GM11168 (cell line): ENCODE measurements around the gene UQCRQ.

ENCODE experiments used
- in situ Hi-C: fragments of 300-500 bp; cut with MboI; formaldehyde crosslinking; loops from one replicate; pipeline ENCODE4 v1.12.0; 2022; ENCODE audit warnings: low sequenced_read_pairs; ENCODE audit not compliant: unreplicated experiment

UQCRQ gene

DNA sequence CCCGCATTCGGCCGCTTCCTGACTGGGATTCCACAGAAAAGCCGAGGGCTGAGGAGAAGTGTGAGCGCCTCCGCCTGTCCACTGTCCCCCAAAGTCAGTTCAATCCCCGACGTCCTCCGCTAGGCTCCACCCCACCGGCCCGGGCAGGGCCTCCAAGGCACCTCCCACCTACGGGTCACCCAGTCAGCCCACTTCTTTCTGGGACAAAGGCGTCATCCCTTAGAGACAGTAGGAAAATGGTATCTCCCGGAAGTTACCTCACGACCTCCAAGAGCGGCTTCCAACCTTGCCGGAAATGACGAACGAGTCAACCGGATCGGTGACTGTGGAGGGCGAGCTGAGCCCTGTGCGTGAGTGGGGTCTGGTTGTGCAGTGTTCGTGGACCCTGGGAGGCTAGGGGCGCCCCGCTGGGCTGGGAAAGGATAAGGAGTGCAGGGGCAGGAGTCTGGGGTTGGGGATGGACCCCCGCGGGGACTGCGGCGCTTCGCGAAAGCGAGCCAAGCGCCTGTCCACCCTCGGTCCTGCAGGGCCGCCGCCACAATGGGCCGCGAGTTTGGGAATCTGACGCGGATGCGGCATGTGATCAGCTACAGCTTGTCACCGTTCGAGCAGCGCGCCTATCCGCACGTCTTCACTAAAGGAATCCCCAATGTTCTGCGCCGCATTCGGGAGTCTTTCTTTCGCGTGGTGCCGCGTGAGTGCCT is at the start of gene UQCRQ, which contains the start of gene GDF9:
Gene UQCRQ (plus strand): TSS at position 301 of the 704 bp plus-strand sequence. CDS start 240 bp downstream, at position 541.
Gene GDF9 (minus strand): TSS at position 128 of the 704 bp plus-strand sequence. CDS start 1,936 bp downstream, outside the sequence.
- in situ Hi-C loops: no loop called here

DNA sequence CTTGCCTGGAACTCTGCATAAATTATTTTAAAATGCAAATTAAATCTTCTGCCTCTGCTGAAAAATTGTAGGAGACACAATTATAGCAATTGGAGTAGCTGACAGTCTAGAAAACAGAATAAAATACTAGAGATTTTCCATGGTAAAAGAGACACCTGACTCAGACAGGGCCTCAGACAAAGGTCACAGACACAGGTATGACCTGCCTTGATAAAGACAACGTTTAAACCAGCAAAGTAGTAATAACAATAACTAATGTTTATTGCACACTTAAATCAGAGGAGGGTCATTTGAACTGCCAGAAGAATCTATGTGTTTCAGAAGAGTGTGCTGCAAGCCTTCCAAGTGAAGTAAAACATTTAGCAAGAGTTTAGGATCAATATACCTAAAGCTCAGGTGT is 49.4 kb upstream of the UQCRQ start:
- in situ Hi-C loops: loop anchor here (10.0 kb wide), 1 partner anchor 292 kb away; no protein-coding TSS in a partner anchor

DNA sequence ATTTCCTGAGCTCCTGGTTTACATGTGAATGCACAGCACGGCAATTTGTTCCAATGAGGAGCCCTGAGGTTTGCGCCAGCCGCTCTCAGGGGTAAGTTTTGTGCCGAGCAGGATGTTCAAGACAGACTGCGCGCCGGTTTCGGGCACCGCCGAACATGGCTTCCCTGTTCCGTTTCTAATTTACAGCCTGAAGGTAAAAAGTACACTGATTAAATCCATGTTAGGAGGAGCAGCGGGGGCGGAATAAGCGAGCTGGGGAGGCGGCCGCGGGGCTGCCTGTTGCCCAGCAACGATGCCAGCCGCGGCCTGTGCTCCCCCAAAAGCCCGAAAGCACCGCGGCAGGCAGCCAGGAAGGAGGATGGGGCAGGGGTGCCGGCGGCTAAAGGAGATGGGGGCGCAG is 47.0 kb upstream of the UQCRQ start:
- in situ Hi-C loops: loop anchor here (10.0 kb wide), 1 partner anchor 295 kb away; no protein-coding TSS in a partner anchor

DNA sequence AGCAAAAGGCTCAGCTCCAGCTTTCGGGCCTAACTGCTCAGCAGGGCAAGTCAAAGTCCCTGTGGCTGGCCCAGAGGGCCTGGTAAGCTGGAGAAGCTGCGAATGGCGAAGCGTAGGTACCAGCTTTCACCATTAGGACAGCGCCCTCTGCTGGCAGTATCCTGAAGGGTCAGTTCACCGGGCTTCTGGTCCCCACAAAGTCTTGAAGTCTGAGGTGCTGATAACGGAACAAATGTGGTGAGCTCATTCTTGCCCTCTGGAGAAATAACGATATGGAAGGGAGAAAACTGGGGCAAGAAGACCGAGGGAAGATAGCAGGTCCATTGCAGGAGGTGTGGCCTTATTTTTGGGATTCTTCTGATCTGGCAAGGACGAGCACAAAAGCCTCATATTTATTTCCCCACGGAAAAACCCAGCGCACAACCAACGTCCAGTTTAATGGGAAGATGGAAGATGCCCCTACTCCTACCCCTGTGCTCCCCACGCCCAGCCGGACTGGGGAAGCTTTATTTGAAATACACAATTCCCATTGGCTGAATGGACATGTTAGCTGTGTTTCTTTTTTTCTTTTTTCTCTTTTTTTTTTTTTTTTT is 46.2 kb upstream of the UQCRQ start:
- in situ Hi-C loops: loop anchor here (10.0 kb wide), 1 partner anchor 435 kb away; no protein-coding TSS in a partner anchor

DNA sequence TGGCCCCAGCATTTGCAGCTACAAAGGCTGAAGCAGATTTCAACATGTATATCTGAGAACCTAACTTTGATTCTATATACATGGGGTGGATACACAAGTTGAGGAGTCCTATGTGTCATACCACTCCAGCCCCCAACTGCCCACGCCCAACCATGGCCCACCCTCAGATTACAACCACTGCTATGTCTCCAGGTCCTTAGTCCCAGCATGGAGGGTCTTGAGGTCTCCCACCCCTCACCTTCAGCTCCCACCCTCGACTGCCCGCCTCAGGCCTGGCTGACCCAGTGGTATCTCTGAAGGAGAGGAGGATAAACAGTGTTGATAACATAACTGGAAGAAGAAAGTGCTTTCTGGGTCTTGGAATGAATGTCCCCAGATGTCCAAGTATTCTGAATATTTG is 45.1 kb upstream of the UQCRQ start:
- in situ Hi-C loops: loop anchor here (10.0 kb wide), 1 partner anchor 437 kb away; no protein-coding TSS in a partner anchor

DNA sequence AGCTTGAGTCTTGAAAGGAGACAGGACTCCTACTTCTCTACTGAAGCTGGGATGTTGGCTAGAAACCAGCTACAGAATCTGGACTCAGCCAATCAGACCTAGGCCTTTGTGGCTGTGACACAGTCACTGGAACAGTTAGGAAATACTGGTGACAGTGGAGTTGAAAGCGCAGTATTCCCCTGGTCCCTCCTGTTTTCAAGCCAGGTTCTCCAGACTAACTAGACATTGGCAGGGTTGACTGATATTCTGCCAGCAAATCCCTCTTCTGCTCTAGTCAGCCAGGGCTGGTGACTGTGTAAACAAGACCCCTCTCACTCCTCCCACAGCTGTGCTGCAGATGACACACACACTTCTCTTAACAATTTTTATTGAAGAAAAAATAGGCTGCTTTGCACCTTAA is 44.7 kb upstream of the UQCRQ start:
- in situ Hi-C loops: loop anchor here (10.0 kb wide), 1 partner anchor 437 kb away; no protein-coding TSS in a partner anchor

DNA sequence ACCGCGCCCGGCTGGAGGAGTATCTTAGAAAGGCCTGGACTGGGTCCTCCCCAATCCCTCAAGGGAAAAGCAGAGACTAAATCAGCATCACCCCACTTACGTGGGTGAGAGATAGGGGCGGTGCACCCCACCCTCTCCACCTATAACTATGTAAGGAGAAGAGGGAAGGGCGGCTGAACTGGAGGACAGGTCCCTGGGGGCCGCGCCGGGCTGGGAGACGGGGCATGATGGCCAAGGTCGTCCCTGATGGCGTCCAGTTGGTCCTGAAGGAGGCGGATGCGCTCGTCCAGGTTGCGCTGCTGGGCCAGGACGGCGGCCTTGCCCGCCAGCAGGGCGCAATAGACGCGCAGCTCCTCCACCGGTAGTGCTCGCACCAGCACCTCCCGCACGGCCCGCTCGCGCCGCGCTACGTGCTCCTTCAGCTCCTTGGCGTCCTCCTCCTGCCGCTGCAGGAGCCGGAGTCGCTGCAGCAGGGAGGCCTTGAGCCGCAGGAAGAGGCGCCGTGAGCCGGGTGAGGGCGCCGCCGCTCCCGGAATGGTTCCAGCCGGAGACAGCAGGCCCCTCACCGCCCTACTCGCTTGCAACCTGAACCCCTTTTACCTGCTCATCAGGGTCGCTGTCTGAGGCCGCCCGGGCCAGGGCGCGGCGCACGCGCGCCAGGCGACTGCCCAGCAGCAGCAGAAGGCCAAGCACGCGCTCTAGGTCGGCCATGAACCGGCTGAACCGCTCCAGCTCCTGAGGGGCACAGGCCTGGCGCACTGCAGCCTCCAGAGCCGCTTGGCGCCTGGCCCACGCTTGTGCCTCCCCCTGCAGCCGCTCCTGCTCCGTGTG is 43.6 kb upstream of the UQCRQ start:
- in situ Hi-C loops: loop anchor here (10.0 kb wide), 1 partner anchor 438 kb away; no protein-coding TSS in a partner anchor

DNA sequence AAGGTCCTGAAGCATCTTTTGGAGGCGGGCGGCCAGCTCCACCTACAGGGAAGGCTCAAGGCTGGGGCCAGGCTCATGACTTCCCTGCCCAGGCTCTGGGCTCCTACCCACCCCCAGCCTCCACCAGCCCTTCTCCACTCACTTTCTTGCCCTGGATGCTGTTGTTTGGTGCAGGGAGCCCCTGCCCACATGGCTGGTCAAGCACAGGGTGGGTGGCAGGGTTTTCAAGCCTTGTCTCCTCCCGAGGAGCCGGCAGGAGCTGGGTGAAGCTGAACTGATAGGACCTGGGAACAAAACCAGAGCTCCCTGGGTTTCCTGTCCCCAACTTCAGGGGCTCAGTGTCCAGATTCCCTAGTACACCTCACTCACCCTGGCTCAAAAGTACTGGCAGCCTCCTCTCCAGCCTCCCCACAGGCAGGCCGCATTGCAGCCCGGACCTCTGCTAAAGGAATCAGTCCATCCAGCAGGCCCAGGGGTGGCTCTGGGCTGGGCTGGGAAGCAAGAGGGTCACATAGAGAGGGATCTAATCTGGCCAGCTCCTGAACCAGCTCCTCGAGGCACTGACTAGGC is 42.9 kb upstream of the UQCRQ start:
- in situ Hi-C loops: loop anchor here (10.0 kb wide), 1 partner anchor 439 kb away; no protein-coding TSS in a partner anchor

DNA sequence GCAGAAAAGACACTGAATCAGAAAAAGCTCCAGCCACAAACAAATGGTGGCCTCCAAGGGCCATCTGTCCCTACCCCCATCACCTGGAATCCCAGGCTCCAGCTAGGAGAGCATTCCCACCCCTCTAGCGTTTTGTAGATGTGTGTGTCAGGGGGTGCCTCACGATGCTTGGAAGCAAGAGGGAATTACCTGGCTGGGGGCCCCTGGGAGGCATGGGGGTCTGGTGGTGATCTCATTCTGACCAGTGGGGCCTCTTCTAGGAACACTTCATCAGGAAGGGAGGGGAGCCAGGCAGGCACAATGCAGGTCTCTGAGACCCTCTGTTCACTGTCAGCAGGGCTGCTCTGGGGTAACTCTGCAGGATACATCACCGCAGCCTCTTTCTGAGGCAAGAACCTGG is 42.0 kb upstream of the UQCRQ start:
- in situ Hi-C loops: loop anchor here (10.0 kb wide), 1 partner anchor 440 kb away; no protein-coding TSS in a partner anchor

DNA sequence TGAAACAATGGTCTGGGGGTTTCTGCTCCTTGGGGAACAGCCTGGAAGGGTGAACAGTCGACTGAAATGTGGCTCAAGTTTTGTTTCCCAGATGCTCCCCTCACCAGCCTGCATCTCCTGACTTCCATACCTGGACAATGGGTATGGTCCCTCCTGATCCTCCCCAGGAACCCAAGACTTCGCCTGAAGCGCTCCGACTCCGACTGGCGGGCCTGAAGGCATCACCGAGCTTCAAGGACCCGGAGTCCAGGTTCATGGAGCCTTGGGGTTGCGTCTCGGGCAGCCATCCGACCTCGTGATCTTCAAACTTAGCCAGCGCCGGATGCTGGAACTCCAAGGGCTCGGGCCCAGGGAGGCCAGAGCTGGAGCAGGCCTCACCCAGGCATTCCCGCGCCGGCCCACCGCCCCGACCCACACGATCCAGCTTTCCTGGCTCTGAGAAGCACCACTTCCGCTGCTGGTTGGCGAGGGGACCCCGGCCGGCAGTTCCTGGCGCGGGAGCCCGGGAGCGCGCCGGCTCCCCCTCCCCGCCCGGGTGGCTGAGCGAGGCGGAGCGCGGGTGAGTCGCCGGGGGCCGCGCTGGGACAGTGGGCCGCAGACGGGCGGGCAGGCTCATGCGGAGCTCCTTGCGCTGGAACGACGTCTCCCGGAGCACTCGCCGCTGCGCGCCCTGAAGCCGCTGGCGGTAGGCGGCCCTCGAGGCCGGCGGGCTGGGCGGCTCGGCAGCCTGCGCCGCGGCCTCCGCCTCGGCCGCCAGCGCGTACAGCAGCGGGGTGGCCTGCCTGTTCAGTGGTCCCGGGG is 41.2 kb upstream of the UQCRQ start:
- in situ Hi-C loops: loop anchor here (10.0 kb wide), 1 partner anchor 440 kb away; no protein-coding TSS in a partner anchor

DNA sequence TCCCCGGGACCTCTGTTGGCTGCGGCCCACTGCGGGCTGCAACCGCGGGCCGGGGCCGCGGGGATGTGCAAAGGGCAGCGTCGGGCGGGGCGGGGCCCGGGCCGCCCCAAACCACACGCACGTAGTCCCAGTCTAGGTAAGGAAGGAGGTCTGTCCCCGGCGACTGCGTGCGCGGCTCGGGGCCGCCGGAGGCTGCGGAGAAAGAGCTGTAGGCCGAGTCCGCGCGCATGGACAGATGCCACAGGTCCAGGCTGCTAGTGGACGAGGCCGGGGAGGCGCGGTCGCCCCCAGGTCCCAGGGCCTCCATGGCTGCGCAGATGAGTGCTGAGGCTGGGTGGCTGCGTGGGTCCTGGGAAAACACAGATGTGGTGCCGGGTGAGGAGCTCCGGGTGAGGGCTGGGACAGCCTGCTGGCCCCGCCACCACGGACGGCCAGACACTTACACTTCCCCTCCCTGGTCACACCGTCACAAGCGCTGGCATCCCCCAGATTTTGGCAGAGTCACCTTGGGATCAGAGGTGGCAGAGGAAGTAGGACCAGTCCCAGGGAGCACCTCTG is 40.5 kb upstream of the UQCRQ start:
- in situ Hi-C loops: loop anchor here (10.0 kb wide), 1 partner anchor 441 kb away; no protein-coding TSS in a partner anchor

DNA sequence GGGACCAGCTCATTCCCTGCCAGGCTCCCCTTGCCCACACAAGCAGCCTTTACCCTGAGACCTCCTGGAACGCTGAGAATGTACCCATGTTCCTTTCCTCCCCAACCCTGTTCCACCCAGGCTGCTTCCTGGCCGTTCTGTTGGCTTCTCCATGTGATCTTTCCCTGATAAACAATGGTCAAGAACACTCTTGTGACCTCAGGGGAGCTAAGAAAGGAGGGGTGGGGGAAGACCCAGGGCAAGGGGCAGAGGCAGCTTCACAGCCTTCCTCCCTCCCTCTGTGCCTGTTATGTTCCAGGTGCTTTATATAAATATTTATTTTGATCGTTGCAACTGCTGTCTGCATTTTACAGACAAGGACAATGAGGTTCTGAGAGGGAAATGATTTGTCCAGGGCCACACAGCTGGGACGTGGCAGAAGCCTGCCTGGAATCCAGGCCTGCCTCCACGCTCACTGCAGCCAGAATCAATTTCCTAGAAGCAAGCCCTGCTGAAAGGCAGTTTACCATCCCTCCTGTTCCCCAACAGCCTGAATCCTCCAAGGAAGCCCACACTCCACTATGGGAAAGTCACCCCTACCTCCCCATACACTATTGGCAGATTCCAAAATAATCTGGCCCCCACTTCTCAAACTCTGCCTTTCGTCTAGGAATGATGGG is 39.9 kb upstream of the UQCRQ start:
- in situ Hi-C loops: loop anchor here (10.0 kb wide), 1 partner anchor 442 kb away; no protein-coding TSS in a partner anchor

DNA sequence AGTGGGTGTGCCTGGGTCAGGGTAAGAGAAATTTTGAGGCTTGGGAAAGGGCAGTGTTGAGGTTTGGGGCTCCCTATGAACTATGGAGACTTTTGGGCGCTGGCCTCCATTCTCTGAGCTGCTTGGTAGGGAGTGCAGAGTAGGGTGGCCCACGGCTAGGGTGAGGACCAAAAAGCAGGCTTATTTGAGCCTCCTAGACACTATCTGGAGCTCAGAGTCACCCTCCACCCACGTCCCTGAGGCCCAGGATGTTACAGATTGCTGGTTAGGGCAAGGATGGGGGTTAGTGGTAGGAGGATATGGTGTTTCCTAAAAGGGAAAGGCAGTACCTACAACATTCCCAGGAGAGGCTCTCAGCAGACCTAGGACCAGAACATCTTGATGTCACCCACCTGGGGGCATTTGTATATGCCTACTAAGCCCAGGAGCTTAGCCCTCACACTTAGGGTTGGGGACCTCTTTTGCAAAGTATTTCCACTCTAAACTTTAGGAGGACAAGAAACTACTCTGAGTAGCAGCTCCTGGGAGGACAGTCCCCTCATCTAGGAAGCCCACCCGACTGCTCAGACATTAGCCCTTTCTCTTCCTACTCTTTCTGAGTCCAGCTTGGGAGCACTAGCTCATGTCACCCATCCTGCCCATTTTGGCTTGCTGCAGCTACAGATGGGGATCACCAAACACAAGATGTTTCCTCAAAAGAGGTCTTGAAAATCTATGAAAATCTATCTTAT is 38.3 kb upstream of the UQCRQ start:
- in situ Hi-C loops: loop anchor here (10.0 kb wide), 1 partner anchor 443 kb away; no protein-coding TSS in a partner anchor

DNA sequence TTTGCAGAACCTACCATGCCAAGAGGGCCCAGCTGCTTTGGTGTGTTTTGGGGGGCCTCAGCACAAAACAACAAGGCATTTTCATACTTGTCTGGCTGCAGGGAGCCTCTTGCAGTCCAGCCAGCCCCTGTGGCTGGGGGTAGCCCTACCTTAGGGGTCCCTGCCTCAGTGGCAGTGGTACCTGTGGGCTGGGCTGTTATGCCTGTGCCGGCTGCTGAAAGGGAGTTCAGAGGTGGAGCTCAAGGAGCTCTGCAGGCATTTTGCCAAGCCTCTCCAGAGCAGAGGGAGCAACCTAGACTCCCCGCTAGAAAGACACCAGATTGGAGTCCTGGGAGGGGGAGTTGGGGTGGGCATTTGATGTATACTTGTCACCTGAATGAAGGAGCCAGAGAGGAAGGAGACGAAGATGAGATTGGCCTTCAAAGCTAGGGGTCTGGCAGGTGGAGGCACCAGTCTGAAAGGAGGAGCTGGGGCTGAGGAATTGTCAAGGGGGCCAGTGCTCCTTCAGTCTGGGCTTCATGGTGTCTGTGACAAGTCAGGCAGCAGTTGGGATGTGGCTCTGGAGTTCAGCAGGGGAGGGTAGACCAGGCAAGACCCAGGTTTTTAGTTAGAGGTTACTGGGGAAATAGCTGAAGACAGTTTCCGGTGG is 37.5 kb upstream of the UQCRQ start:
- in situ Hi-C loops: loop anchor here (10.0 kb wide), 1 partner anchor 444 kb away; no protein-coding TSS in a partner anchor

DNA sequence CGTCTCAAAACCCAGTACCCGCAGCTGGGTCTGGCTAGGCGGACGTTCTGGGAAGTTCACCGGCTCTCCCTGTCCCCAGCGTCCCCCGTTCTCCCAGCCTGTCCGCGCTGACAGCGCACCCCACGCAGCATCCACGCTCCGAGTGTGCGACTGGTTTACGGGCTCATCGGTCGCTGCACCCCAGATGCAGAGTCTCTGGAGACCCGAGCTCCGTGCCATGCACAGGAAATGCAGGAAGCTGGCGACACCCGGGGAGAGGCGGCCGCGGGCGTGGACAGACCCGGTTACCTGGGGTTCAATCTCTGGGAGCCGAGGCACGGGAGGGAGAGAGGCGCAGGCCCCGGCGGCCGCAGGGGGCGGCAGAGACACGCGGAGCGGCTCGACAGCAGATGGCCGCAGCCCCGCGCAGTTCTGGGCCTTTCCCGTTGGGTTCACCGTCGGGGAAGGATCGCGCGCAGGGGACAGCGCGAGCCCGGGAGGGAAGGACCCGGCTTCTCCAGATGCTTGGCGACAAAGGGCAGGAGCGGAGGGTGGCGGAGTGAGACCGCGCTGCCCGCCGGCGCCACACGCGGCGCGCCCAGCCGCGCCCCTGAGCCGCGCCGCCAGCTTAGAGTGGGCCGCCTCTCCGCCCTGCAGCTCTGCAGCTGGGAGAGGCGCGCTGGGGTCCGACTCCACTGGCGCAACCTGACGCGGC is 36.6 kb upstream of the UQCRQ start:
- in situ Hi-C loops: loop anchor here (10.0 kb wide), 1 partner anchor 445 kb away; no protein-coding TSS in a partner anchor

DNA sequence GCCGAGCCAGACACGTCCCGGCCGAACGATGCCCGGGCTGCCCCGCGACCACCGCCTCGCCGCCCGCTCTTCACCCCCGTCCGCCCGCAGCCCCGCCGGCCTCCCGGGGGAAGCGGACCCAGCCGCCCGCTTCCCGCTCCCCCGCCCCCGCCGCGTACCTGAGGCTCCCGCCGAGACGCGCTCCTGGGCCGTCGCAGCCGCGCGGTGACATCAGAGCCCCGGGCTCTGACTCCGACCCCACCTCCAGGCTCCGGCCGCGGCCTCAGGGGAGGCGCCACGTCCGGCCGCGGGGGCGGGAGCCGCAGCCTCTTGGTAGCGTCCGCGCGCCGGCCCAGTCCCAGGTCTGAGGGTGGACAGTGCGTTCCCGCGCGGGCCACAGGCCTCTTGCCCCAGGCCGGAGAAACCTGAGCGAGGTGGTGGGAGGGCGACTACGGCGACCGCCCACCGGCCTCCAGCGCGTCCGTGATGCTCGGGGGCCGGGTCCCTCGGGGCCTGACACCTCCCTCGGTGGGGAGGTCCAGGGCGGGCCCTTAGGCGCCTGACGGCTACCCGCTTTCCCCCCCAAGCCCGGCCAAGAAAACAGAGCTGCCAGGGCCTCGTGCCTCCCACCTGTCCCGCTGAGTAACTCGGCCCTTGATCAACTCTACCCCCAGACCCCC is 35.9 kb upstream of the UQCRQ start, which contains the start of gene SHROOM1:
Gene SHROOM1 (minus strand): TSS at position 212 of the 659 bp plus-strand sequence. CDS start 4,507 bp downstream, outside the sequence.
- in situ Hi-C loops: no loop called here
